Activated naive CD4-positive, alpha-beta T cell treated with anti-CD3 and anti-CD28 coated beads, Interleukin-2, amount 50 U/mL, for 16 hours (primary cell): Measurements from ENCODE around the gene STXBP1.

Experiments
- DNase-seq: peaks from one replicate; pipeline ENCODE4 v3.0.0-alpha.2; 2020

The STXBP1 gene

GRCh38 chr9:127626752-127627493 is 14.8 kb downstream of the STXBP1 start:
- DNase-seq = no peak

DNA sequence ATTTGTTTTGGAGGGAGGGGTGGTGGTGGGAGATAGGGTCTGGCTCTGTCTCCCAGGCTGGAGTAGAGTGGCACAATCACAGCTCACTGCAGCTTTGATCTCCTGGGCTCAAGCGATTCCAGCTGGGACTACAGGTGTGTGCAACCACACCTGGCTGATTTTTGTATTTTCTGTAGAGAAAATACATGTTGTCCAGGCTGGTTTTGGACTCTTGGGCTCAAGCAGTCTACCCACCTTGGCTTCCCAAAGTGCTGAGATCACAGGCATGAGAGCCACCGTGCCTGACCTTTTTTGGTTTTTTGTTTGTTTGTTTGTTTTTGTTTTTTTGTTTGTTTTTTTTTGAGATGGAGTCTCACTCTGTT is 15.4 kb downstream of the STXBP1 start:
- no peak for DNase-seq

DNA sequence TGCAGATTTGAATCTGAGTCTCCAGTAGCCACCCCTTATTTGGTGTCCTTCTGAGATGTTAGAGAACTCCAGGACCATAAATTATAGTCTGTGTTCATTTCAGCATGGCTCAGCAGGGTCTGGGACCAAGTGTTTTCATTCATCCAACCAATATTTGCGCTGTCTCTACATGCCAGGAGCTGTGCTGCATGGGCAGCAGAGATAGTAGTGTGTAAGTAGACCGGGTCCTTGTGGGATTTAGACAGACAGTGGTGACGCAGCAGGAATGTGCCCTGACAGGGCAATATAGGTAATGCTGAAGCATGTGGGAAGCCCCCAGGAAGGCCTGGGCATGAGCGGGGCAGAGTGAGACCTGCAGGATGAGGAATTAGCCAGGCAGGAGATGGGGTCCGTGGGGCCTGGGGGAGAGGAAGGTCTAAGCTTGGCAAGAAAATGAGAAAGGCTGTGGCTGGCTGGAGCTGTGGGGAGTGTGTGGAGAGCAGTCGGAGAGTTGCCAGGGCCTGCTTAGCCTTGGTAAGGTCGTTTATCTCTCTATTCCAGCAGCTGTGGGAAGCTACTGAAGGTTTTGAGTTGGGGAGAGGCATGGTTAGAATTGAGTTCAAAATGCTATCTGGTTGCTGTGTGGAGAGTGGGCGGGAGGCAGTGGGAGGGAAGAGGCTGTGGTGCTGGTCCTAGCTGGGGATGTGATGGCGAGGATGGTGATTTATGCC is 16.8 kb downstream of the STXBP1 start:
- DNase-seq = no peak

DNA sequence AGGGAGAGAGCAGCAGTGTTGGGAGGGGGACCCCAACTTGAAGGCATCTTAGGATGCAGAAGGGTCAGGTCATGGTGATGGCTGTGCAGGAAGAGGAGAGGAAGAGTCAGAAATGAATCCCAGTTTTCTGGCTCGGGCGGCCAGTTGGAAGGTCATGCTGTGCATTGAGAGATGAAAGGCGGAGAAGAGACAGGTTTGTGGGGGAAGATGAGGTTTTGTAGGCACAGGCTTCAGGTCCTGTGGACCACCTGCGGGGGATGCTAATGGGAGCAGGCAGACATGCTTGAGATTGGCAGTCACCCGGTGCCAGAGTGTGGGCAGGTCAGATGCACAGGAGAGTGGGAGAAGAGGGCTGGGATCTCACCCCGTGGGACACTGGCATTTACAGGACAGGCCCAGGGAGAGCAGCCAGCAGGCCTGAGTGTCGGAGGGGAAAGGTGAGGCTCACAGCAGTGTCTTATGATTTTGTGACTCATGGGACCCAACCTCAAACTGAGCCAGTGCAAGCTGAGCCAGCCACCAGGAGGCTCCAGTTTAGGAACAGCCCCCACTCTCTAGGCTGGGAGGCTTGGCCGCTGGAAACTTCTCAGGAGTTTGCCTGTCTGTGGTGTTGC is 17.5 kb downstream of the STXBP1 start:
- DNase-seq = no peak

- no peak for DNase-seq
These were observed 21.3 kb downstream of the STXBP1 start for GRCh38 chr9:127633216-127633862.

DNA sequence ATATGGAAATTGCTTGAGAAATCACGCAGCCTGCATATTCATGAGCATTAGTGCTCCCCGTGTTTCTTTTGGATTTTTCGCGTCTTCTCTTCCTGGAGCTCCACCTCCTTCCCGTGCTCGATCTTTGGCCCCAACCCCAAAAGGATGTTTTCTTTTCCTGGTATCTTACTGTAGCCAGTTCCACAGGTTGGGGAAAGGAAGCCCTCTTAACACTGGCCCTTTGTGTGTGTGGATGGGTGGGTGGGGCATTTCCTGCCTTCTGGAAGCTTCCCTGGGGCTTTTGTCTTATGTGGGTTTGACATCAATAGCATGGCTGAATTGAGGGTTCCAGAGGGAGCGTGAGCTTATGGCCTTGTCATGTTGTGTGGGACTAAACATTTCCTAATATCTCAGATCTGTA is 21.9 kb downstream of the STXBP1 start:
- no peak for DNase-seq

- DNase-seq = no peak
These were observed 22.6 kb downstream of the STXBP1 start for GRCh38 chr9:127634698-127635097.

- DNase-seq = no peak
These were observed 23.2 kb downstream of the STXBP1 start for GRCh38 chr9:127635201-127635735.

GRCh38 chr9:127637322-127637847 is 25.3 kb downstream of the STXBP1 start:
- DNase-seq = no peak

GRCh38 chr9:127640908-127641545 is 28.9 kb downstream of the STXBP1 start:
- no peak for DNase-seq

- no peak for DNase-seq
These were observed 30.1 kb downstream of the STXBP1 start for GRCh38 chr9:127642082-127642740.

GRCh38 chr9:127644146-127644827 is 32.2 kb downstream of the STXBP1 start:
- no peak for DNase-seq

- DNase-seq = no peak
These were observed 32.9 kb downstream of the STXBP1 start for GRCh38 chr9:127644943-127645342.

DNA sequence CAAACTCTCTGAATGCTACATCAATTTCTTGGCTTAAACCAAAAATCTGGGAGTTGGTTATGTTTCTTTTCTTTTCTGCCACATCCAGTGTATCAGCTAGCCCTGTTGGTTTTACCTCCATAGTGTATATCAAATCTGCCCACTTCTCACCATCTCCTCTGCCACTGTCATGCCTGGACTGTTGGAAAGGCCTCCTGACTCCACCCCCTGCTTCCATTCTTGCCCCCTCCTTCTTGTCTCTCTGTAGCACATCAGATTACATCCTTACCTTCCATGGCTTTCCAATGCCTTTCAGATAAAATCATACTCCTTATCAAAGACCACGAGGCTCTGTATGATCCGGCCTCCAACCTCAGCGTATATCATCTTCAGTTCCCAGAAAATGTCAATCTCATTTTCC is 35.4 kb downstream of the STXBP1 start:
- DNase-seq = no peak

DNA sequence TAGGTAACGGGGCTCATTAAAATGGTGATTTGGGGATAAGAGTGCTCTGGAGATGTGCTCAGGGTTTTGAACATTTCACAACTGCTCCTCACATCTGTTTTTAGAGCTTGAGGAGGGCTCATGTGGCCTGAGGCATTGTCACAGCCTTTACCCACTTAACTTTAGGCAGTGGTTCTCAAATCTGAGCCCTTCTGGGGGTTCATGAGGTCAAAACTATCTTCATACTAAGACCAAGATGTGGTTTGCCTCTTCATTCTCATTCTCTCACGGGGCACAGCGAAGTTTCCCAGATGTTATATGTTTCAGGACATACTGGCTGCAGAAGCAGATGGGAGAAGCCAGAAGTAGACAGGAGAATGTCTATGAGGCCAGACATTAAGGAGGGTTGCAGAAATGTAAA is 38.4 kb downstream of the STXBP1 start:
- no peak for DNase-seq

DNA sequence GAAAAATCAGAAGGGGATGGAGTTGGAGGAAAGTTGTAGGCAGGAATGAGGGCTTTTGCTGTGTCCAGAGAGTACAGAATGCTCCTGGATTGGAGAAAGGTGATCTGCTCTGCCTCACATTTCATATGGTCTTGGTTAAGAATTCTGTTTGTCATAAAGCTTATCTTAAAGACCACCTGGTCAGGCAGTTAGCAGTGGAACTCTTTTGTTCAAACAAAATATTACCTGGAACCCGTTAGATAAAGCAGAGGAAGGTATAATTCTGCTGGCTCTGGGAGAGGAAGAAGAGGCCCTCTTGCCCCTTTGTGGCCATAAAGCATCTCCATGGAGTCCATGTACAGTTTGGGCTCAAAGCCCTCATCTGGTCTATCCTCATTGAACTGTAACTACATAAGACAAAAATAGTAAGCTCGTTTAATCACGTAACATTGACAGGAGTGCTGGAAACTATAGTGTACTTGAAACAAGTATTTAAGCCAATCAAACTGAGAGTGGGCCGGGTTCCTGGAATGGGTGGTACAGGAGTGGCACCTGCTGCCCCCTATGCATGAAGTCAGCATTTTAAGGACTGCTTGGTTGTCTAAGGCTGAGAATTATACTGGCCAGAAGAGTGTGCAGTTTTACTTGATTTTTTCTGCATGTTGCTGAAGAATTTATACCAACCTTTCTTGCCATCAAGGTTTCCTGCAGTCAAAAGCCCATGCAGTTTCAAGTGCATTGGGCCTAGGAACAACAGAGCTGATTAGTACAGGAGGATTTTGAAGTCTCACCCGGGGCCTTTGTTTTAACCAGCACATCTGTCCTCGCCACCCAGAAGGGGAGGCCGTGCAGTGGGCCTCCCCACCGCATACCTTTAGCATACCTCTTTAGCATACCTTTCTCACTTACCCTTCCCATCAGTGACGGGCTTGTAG is 39.9 kb downstream of the STXBP1 start:
- no peak for DNase-seq

GRCh38 chr9:127652733-127653132 is 40.7 kb downstream of the STXBP1 start:
- DNase-seq = no peak

GRCh38 chr9:127654619-127655018 is 42.5 kb downstream of the STXBP1 start:
- no peak for DNase-seq

DNA sequence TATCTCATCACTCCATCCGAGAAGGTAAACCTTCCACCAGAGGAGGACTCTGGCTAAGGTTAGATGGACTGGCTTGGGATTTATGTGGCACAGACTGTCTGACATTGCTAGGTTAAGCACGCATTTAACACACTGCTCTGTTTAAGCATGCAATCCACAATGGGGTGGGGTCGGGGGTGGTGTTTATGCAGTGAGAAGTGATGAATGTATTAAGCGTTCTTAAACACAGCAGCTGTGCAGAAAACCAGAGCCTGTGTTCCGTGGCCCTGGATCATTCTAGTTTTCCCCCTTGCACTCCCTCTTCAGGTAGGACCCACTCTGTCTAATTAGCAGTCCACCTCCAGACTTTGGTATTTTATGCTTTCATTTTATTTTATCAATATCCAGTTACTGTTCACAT is 46.4 kb downstream of the STXBP1 start:
- no peak for DNase-seq
